Left renal cortex interstitium (tissue), 4 donors: ENCODE results near the gene UGT1A1. TPM values are rescaled to one million over a fixed set of nuclear protein-coding genes. Genes with fewer than 3 reads are reported as not detected.

ENCODE experiments used
- DNase-seq, 4 donors: peaks; one replicate each; pipeline ENCODE4 v3.0.0-alpha.2; 2013; ENCODE audit warnings: low read depth in 4 of 4, low spot score in 2 of 4, missing footprints in 1 of 4
- polyA plus RNA-seq, 4 donors: library from polyadenylated mRNA; unstranded; fragments of 120-200 nt; gene quantifications; one replicate each; pipeline ENCODE4 v1.2.1, GENCODE V29; 2013; ENCODE audit not compliant: insufficient read length in 4 of 4

UGT1A1 gene
- polyA plus RNA-seq, 4 donors = 0.11 to 0.46 (median 0.31) TPM

GRCh38 chr2:233814056-233814835 is 54.2 kb downstream of the UGT1A1 start:
- DNase-seq = peak in 1 of 4 donors; percentile 19

- no peak for DNase-seq
These were observed 55.8 kb downstream of the UGT1A1 start for GRCh38 chr2:233815861-233816260.

- DNase-seq = no peak
These were observed 56.3 kb downstream of the UGT1A1 start for GRCh38 chr2:233816334-233816733.

- no peak for DNase-seq
These were observed 56.7 kb downstream of the UGT1A1 start for GRCh38 chr2:233816771-233817170.

- DNase-seq = no peak
These were observed 57.4 kb downstream of the UGT1A1 start for GRCh38 chr2:233817361-233817911.

GRCh38 chr2:233817995-233818638 is 58.0 kb downstream of the UGT1A1 start:
- DNase-seq = no peak

- no peak for DNase-seq
These were observed 58.9 kb downstream of the UGT1A1 start for GRCh38 chr2:233818639-233819621.

GRCh38 chr2:233819884-233820773 is 60.1 kb downstream of the UGT1A1 start:
- no peak for DNase-seq

GRCh38 chr2:233820774-233821105 is 60.7 kb downstream of the UGT1A1 start:
- no peak for DNase-seq

GRCh38 chr2:233821196-233821595 is 61.1 kb downstream of the UGT1A1 start:
- no peak for DNase-seq

- DNase-seq = no peak
These were observed 61.6 kb downstream of the UGT1A1 start for GRCh38 chr2:233821709-233822100.

- DNase-seq = no peak
These were observed 62.2 kb downstream of the UGT1A1 start for GRCh38 chr2:233822101-233822771.

Other genes starting within 250 kb of the UGT1A1 start
- gene USP40, start 193.5 kb upstream of the UGT1A1 start, polyA plus RNA-seq = 10 to 100 TPM; 40.8 to 58.8 (median 46.3) TPM
- under 1 TPM in 1 of 4 donors, not detected in 3; 0.06 TPM for gene UGT1A8, start 142.6 kb upstream of the UGT1A1 start, polyA plus RNA-seq
- gene UGT1A10, start 123.8 kb upstream of the UGT1A1 start, polyA plus RNA-seq = not detected
- gene UGT1A9, start 88.4 kb upstream of the UGT1A1 start, polyA plus RNA-seq = 1 to 10 TPM; 4.2 to 7.3 (median 5.5) TPM
- not detected for gene UGT1A7, start 78.4 kb upstream of the UGT1A1 start, polyA plus RNA-seq
- 1 to 10 TPM; 1.6 to 5.5 (median 3.8) TPM for gene UGT1A6, start 67.4 kb upstream of the UGT1A1 start, polyA plus RNA-seq
- gene UGT1A5, start 47.4 kb upstream of the UGT1A1 start, polyA plus RNA-seq = not detected
- not detected for gene UGT1A4, start 41.5 kb upstream of the UGT1A1 start, polyA plus RNA-seq
- gene UGT1A3, start 31.2 kb upstream of the UGT1A1 start, polyA plus RNA-seq = not detected
- gene MROH2A, start 18.1 kb downstream of the UGT1A1 start, polyA plus RNA-seq = under 1 TPM in 3 of 4 donors, not detected in 1; 0.09 to 0.18 (median 0.16) TPM
- gene HJURP, start 94.3 kb downstream of the UGT1A1 start, polyA plus RNA-seq = 10 to 100 TPM; 17.3 to 26.6 (median 22.4) TPM
- under 1 TPM in 2 of 4 donors, not detected in 2; 0.30 to 0.36 TPM for gene TRPM8, start 157.1 kb downstream of the UGT1A1 start, polyA plus RNA-seq